Mesodermal cell (in vitro differentiated cells): Measurements from ENCODE around the gene VWA5B1.

Source experiments
- H3K27ac ChIP-seq: 2 replicates; pipeline ENCODE4 v1.7.0; 2013; ENCODE audit warnings: mild to moderate bottlenecking, low read depth, low read length, moderate library complexity; ENCODE audit not compliant: severe bottlenecking
- H3K36me3 ChIP-seq: 2 replicates; pipeline ENCODE4 v1.7.1; 2013; ENCODE audit warnings: mild to moderate bottlenecking, low read length, moderate library complexity; ENCODE audit not compliant: control insufficient read depth, insufficient read depth
- H3K4me1 ChIP-seq: one replicate; pipeline ENCODE4 v1.7.1; 2013; ENCODE audit warnings: mild to moderate bottlenecking, low read length; ENCODE audit not compliant: insufficient read depth, control insufficient read depth, poor library complexity, severe bottlenecking
- H3K4me3 ChIP-seq: 2 replicates; pipeline ENCODE4 v1.7.0; 2013; ENCODE audit warnings: low read length, control low read depth, mild to moderate bottlenecking; ENCODE audit not compliant: insufficient read depth, poor library complexity, severe bottlenecking; ENCODE audit errors: extremely low read depth
- H3K9me3 ChIP-seq: 2 replicates; pipeline ENCODE4 v1.7.1; 2013; ENCODE audit warnings: mild to moderate bottlenecking, low read length, moderate library complexity; ENCODE audit not compliant: control insufficient read depth
- WGBS, 2 experiments: methylation state at CpG; one replicate each; pipeline ENCODE4 v1.1.5; 2013; ENCODE audit warnings: missing lambda C conversion rate in 2 of 2; ENCODE audit not compliant: insufficient coverage in 2 of 2; 5-methylcytosine and 5-hydroxymethylcytosine counted together

VWA5B1 gene

GRCh38 chr1:20349561-20349960, 58.9 kb downstream of the VWA5B1 start:
- Histone ChIP-seq H3K27ac (no peak overlapping the region), H3K4me3 (no peak overlapping the region), H3K4me1 (no peaks in the 10 kb centered on the region), H3K36me3 (no peaks in the 10 kb centered on the region), H3K9me3 (no peaks in the 10 kb centered on the region)
- WGBS, 2 experiments, result 94 to 100% methylated on average over 2 to 3 of the region's 5 CpGs

GRCh38 chr1:20349971-20350370, 59.3 kb downstream of the VWA5B1 start:
- Histone ChIP-seq H3K4me3 (no peak overlapping the region), H3K36me3 (no peaks in the 10 kb centered on the region), H3K4me1 (no peaks in the 10 kb centered on the region), H3K9me3 (no peaks in the 10 kb centered on the region), H3K27ac (no peak overlapping the region)
- 89 to 95% methylated on average over 10 to 11 of the region's 12 CpGs for WGBS, 2 experiments

- Histone ChIP-seq H3K9me3 (no peaks in the 10 kb centered on the region), H3K36me3 (no peaks in the 10 kb centered on the region), H3K4me3 (no peak overlapping the region), H3K4me1 (no peaks in the 10 kb centered on the region), H3K27ac (no peak overlapping the region)
- 96 to 98% methylated on average over 5 to 6 of the region's 7 CpGs for WGBS, 2 experiments
Observed at GRCh38 chr1:20350421-20350820, 59.7 kb downstream of the VWA5B1 start.

DNA sequence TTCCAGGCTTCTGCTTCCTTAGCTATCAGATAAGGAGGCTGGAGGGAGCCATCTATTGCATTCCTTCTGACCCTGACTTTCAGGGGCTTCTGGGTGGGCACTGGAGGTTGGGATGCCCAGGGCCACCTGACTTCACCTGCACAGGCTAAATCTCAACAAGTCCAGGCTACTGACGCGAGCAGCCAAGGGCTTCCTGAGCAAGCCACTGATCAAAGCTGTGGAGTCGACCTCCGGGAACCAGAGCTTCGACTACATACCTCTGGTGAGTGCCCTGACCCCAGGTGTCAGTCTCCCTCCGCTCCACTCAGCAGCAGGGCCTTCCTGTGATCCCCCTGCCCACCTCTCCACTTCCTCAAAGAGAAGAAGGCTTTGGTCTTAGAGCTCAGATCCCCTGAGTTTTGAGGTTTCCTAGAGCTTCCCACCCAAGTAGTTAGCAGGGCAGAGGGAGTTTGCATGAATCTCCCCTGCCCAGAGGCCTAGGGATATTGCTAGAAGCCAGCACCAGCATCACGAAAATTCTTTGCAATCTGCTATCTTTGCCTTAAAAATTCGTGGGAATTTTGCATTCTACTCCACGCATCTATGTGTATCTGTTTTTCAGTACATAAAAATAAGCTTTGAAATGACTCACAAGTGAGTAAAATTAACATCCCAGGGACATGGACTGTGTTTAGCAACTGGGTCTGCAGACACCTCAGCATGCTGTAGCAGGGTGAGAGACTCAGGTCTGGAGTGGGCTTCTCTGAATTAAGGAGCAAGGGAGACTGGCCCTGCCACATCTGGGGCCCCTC, 61.4 kb downstream of the VWA5B1 start:
- Histone ChIP-seq H3K4me1 (no peaks in the 10 kb centered on the region), H3K27ac (no peak overlapping the region), H3K9me3 (no peaks in the 10 kb centered on the region), H3K4me3 (no peak overlapping the region), H3K36me3 (no peaks in the 10 kb centered on the region)
- WGBS, 2 experiments, result 77 to 82% methylated on average over 3 to 8 of the region's 9 CpGs

DNA sequence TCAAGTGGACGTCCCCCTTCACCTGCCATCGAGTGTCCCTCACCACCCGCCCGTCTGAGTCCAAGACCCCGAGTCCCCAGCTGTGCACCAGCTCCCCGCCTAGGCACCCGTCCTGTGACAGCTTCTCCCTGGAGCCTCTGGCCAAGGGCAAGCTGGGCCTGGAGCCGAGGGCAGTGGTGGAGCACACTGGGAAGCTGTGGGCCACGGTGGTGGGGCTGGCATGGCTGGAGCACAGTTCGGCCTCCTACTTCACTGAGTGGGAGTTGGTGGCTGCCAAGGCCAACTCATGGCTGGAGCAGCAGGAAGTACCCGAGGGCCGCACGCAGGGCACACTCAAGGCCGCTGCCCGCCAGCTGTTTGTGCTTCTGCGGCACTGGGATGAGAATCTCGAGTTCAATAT, 63.2 kb downstream of the VWA5B1 start:
- WGBS, 2 experiments, result 90% methylated on average over 14 to 17 of the region's 17 CpGs
- H3K4me1 ChIP-seq, result peaks cover 4% of the 10 kb centered on the region

DNA sequence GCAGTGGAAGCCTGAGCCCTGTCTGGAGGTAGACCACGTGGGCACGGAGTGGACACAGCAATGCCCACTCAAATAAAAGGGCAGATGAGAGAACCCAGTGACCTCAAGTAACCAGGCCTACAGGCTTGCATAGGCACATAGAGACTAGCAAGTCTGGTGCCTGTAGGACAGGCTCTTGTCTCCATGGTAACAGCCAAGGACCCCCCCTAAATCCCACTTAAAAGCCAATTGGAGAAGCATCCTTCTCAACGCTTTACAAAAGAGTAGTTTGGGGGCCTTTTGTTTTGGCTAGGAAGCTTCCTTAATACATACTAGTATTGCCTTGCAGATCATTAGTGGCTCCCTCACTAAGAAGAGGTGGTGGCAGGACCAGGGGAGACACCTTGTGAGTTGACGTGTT, 63.9 kb downstream of the VWA5B1 start:
- no peak overlapping the region for H3K27ac ChIP-seq
- peaks cover 4% of the 10 kb centered on the region for H3K4me1 ChIP-seq
- no peak overlapping the region for H3K4me3 ChIP-seq
- no peaks in the 10 kb centered on the region for H3K36me3 ChIP-seq
- 93 to 95% methylated on average over 3 of the region's 4 CpGs for WGBS, 2 experiments
- H3K9me3 ChIP-seq, result no peaks in the 10 kb centered on the region

More for the DNA sequence above, 63.2 kb downstream of the VWA5B1 start:
- Histone ChIP-seq H3K27ac (no peak overlapping the region), H3K4me3 (no peak overlapping the region), H3K9me3 (no peaks in the 10 kb centered on the region), H3K36me3 (no peaks in the 10 kb centered on the region)

- H3K4me3 ChIP-seq, result no peak overlapping the region
- no peaks in the 10 kb centered on the region for H3K36me3 ChIP-seq
- H3K9me3 ChIP-seq, result no peaks in the 10 kb centered on the region
- H3K4me1 ChIP-seq, result peaks cover 4% of the 10 kb centered on the region
- no peak overlapping the region for H3K27ac ChIP-seq
- 78 to 88% methylated on average over 12 to 14 of the region's 14 CpGs for WGBS, 2 experiments
Observed at GRCh38 chr1:20355101-20355827, 64.6 kb downstream of the VWA5B1 start.

GRCh38 chr1:20355828-20356735, 65.4 kb downstream of the VWA5B1 start:
- 83 to 92% methylated on average over 6 to 7 of the region's 9 CpGs for WGBS, 2 experiments

GRCh38 chr1:20356850-20357459, 66.3 kb downstream of the VWA5B1 start:
- H3K4me3 ChIP-seq, result no peak overlapping the region
- 86 to 87% methylated on average over 5 to 7 of the region's 8 CpGs for WGBS, 2 experiments
- no peak overlapping the region for H3K27ac ChIP-seq
- H3K9me3 ChIP-seq, result no peaks in the 10 kb centered on the region
- peaks cover 4% of the 10 kb centered on the region for H3K4me1 ChIP-seq
- H3K36me3 ChIP-seq, result no peaks in the 10 kb centered on the region

More at GRCh38 chr1:20355828-20356735, 65.4 kb downstream of the VWA5B1 start:
- no peaks in the 10 kb centered on the region for H3K9me3 ChIP-seq
- peaks cover 4% of the 10 kb centered on the region for H3K4me1 ChIP-seq
- H3K4me3 ChIP-seq, result no peak overlapping the region
- H3K27ac ChIP-seq, result no peak overlapping the region
- no peaks in the 10 kb centered on the region for H3K36me3 ChIP-seq

GRCh38 chr1:20357796-20358195, 67.1 kb downstream of the VWA5B1 start:
- Histone ChIP-seq H3K4me1 (peaks cover 4% of the 10 kb centered on the region), H3K36me3 (no peaks in the 10 kb centered on the region), H3K4me3 (no peak overlapping the region), H3K9me3 (no peaks in the 10 kb centered on the region), H3K27ac (no peak overlapping the region)
- 88 to 94% methylated on average over 4 to 8 of the region's 8 CpGs for WGBS, 2 experiments
